Upper lobe of left lung (tissue), 6 donors: ENCODE measurements around the gene SCRT2. TPM values are rescaled to one million over a fixed set of nuclear protein-coding genes. Genes with fewer than 3 reads are reported as not detected.
"Not testable (repeated sequence)": the region's sequence is repeated elsewhere in the genome, so short reads cannot be mapped to it uniquely, and the experiment has no call there.

ENCODE experiments used
- ATAC-seq, 2 donors: fragments of 200-7000 bp; cut with Tn5 transposase; one replicate each; pipeline ENCODE4 v1.9.1; 2022; ENCODE audit warnings: mild to moderate bottlenecking in 2 of 2, moderate library complexity in 2 of 2; ENCODE audit not compliant: low FRiP score in 2 of 2
- DNase-seq, 2 donors: peaks; one replicate each; pipeline ENCODE4 v3.0.0-alpha.2; 2019 to 2020
- H3K27ac ChIP-seq, 4 donors: fragments of 200-600 bp; sonication (generic); one replicate each; pipeline ENCODE4 v1.5.1; 2016 to 2019
- H3K27me3 ChIP-seq, 4 donors: fragments of 200-600 bp; sonication (generic); one replicate each; pipeline ENCODE4 v1.5.1; 2017 to 2019
- H3K36me3 ChIP-seq, 4 donors: fragments of 200-600 bp; sonication (generic); one replicate each; pipeline ENCODE4 v1.5.1; 2016 to 2019
- H3K4me1 ChIP-seq, 4 donors: fragments of 200-600 bp; sonication (generic); one replicate each; pipeline ENCODE4 v1.5.1; 2018 to 2019
- H3K4me3 ChIP-seq, 4 donors: fragments of 200-600 bp; sonication (generic); one replicate each; pipeline ENCODE4 v1.5.1; 2017 to 2019; ENCODE audit warnings: mild to moderate bottlenecking in 2 of 4, moderate library complexity in 1 of 4
- H3K9me3 ChIP-seq, 4 donors: fragments of 200-600 bp; sonication (generic); one replicate each; pipeline ENCODE4 v1.5.1; 2018 to 2019
- EP300 ChIP-seq, 4 donors: sonication (generic); formaldehyde crosslinking; IDR thresholded peaks; one replicate each; pipeline ENCODE4 v1.5.1; 2017; ENCODE audit warnings: antibody characterized with exemption in 4 of 4, control low read depth in 2 of 4
- POLR2A ChIP-seq, 4 donors: fragments of 450-650 bp; IDR thresholded peaks; one replicate each; pipeline ENCODE4 v1.5.1; 2016 to 2017; ENCODE audit warnings: antibody characterized with exemption in 4 of 4, mild to moderate bottlenecking in 2 of 4
- POLR2AphosphoS5 ChIP-seq, 2 donors: sonication (generic); formaldehyde crosslinking; IDR thresholded peaks; one replicate each; pipeline ENCODE4 v1.5.1; 2017; ENCODE audit warnings: antibody characterized with exemption in 2 of 2
- WGBS, 2 donors: methylation state at CpG; one replicate each; pipeline ENCODE4 v1.1.5; 2017 to 2018; 5-methylcytosine and 5-hydroxymethylcytosine counted together
- total RNA-seq, 6 donors: library from RNA; depleted of rRNA in 4 of 6; stranded (reverse); fragments of >200 nt in 4 of 6; gene quantifications; one replicate each; pipeline versions ENCODE4 v1.1.0 to v1.2.1, GENCODE V29; 2016 to 2021
- TF ChIP-seq, protein P1 (sequence below), 6 experiments: fragments of 450-650 bp in 4 of 6; fragments of 200-600 bp in 2 of 6; sonication (generic) in 2 of 6; IDR thresholded peaks; one replicate each; pipeline ENCODE4 v1.5.1; 2016 to 2019; ENCODE audit warnings: antibody characterized with exemption in 6 of 6
- donor health status: DM: no; HTN: no; CAD: no; lungs with moderate emphysema.
- donor health status: DM: no; HTN: yes; CAD: no; lungs with severe emphysema.

The SCRT2 gene
- total RNA-seq, 6 donors from 2014 or later, result not detected

DNA sequence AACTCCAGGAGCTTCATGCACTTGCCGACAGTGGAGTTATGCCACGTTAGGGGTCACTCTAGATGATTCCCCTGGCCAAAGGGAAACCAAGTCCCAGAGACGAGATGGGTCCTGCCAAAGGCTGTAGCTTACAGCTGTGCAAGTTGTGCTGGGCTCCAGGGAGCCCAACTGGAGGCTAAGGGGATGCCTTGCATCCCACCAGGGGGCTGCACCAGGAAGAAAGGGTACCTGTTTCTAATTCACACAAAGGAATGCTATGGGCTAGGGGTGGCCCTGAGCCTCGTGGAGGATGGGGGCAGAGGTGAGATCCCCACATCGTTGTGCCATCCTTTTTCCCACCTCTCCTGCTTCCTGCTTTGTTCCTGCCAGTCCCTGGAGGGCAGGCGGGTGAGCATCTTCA, 23.7 kb upstream of the SCRT2 start:
- DNase-seq, result no peak
- ATAC-seq, result no peak
- no peaks in the 10 kb centered on the region for H3K4me1 ChIP-seq

DNA sequence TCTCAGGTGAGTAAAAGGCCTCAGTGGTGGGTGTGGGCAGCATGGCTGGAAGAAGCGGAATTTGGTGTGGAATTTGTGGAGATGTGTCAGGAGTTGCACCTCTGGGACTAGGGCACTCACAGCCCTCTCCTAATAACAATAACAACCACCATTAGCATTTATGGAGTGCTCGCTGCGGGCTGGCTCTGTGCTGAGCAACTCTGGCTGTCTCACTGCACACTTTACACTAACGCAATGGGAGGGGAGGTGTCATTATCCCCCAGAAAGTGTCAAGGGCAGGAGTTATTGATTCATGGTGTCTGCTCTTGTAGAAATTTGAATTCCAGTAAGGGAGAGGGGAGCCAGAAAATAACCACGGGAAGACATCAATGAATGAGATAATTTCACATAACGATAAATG, 22.7 kb upstream of the SCRT2 start:
- DNase-seq (no peak), ATAC-seq (no peak)
- H3K4me3 ChIP-seq, result no peak overlapping the region
- no peaks in the 10 kb centered on the region for H3K36me3 ChIP-seq
- TF ChIP-seq, protein P1, sequence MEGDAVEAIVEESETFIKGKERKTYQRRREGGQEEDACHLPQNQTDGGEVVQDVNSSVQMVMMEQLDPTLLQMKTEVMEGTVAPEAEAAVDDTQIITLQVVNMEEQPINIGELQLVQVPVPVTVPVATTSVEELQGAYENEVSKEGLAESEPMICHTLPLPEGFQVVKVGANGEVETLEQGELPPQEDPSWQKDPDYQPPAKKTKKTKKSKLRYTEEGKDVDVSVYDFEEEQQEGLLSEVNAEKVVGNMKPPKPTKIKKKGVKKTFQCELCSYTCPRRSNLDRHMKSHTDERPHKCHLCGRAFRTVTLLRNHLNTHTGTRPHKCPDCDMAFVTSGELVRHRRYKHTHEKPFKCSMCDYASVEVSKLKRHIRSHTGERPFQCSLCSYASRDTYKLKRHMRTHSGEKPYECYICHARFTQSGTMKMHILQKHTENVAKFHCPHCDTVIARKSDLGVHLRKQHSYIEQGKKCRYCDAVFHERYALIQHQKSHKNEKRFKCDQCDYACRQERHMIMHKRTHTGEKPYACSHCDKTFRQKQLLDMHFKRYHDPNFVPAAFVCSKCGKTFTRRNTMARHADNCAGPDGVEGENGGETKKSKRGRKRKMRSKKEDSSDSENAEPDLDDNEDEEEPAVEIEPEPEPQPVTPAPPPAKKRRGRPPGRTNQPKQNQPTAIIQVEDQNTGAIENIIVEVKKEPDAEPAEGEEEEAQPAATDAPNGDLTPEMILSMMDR (IDR thresholded peaks at IDR 0.05), result no peak
- TF ChIP-seq POLR2A (IDR thresholded peaks at IDR 0.05) (no peak), EP300 (IDR thresholded peaks at IDR 0.05) (no peak), POLR2AphosphoS5 (IDR thresholded peaks at IDR 0.05) (no peak)
- H3K27ac ChIP-seq, result no peak overlapping the region
- H3K27me3 ChIP-seq, result no peaks in the 10 kb centered on the region
- 79 to 84% methylated on average over 6 of the region's 6 CpGs for WGBS, 2 donors
- H3K9me3 ChIP-seq, result no peaks in the 10 kb centered on the region
- H3K4me1 ChIP-seq, result no peaks in the 10 kb centered on the region

More for the DNA sequence above, 23.7 kb upstream of the SCRT2 start:
- Histone ChIP-seq H3K4me3 (no peak overlapping the region), H3K27me3 (no peaks in the 10 kb centered on the region), H3K36me3 (no peaks in the 10 kb centered on the region), H3K9me3 (no peaks in the 10 kb centered on the region), H3K27ac (no peak overlapping the region)
- TF ChIP-seq POLR2A (IDR thresholded peaks at IDR 0.05), result no peak
- no peak for TF ChIP-seq EP300 (IDR thresholded peaks at IDR 0.05)
- no peak for TF ChIP-seq POLR2AphosphoS5 (IDR thresholded peaks at IDR 0.05)
- TF ChIP-seq, protein P1 (IDR thresholded peaks at IDR 0.05), result no peak
- WGBS, 2 donors, result 54 to 55% methylated on average over 6 of the region's 6 CpGs

DNA sequence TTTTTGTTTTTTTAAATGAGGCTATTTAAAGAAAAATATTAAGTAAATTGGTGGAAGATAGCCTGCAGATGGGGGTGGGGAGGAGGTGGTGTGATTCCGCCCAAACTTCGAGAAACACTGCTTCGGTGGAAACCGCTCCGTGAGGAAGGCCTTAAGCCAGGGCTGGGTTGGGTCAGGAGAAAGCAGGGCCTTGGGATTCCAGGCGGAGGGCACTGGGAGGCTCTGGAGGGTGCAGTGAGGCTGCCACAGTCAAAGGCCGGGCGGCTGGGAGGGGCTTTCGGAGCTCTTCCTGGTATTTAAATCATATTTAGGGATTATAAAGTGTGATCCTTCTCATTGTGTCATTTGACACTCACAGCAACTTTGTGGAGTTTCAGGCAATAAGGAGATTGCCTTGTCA, 22.2 kb upstream of the SCRT2 start:
- no peak for ATAC-seq

DNA sequence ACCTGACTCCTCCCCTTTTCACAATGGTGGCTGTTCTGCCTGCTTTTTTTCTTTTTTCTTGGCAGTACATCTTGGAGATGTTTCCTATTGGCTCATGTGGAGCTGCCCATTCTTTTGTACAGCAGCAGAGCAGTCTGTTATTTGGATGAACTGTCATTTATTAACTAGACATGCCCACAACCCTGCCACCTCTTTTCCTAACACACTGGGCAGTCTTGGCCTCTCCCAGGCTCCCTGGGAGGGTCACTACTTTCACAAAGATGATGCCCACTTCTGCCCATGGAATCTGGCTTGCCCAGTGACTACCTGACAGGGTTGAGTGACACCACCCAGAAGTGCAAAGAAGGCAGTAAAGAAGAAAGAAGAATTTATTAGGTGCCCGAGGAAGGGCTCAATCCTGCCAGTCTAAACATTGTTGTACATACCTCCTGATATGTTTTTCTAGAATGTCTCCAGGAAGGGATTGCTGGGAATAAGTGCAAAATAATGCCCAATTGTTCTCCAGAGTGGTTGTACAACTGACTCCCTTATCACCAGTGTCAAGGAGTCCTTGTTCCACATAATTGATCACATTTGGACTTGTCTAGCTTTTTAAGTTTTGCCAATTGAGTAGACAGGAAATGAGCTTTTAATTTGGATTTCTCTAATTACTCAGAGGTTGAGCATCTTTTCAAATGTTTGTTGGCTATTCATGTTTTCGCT, 19.7 kb upstream of the SCRT2 start:
- ATAC-seq (no peak), DNase-seq (no peak)
- Histone ChIP-seq H3K4me1 (no peaks in the 10 kb centered on the region), H3K36me3 (no peaks in the 10 kb centered on the region), H3K27me3 (no peaks in the 10 kb centered on the region), H3K27ac (no peak overlapping the region), H3K4me3 (no peak overlapping the region), H3K9me3 (no peaks in the 10 kb centered on the region)
- TF ChIP-seq, protein P1 (IDR thresholded peaks at IDR 0.05), result no peak
- TF ChIP-seq POLR2A (IDR thresholded peaks at IDR 0.05), result no peak
- no peak for TF ChIP-seq EP300 (IDR thresholded peaks at IDR 0.05)
- no peak for TF ChIP-seq POLR2AphosphoS5 (IDR thresholded peaks at IDR 0.05)
- WGBS, 2 donors, result 41 to 60% methylated on average over 2 of the region's 2 CpGs

More for the DNA sequence above, 22.2 kb upstream of the SCRT2 start:
- Histone ChIP-seq H3K9me3 (no peaks in the 10 kb centered on the region), H3K27me3 (no peaks in the 10 kb centered on the region), H3K36me3 (no peaks in the 10 kb centered on the region), H3K27ac (no peak overlapping the region), H3K4me1 (no peaks in the 10 kb centered on the region), H3K4me3 (no peak overlapping the region)
- TF ChIP-seq, protein P1 (IDR thresholded peaks at IDR 0.05), result no peak
- TF ChIP-seq POLR2A (IDR thresholded peaks at IDR 0.05) (no peak), EP300 (IDR thresholded peaks at IDR 0.05) (no peak), POLR2AphosphoS5 (IDR thresholded peaks at IDR 0.05) (no peak)
- DNase-seq, result no peak
- WGBS, 2 donors, result 67 to 76% methylated on average over 9 of the region's 9 CpGs

DNA sequence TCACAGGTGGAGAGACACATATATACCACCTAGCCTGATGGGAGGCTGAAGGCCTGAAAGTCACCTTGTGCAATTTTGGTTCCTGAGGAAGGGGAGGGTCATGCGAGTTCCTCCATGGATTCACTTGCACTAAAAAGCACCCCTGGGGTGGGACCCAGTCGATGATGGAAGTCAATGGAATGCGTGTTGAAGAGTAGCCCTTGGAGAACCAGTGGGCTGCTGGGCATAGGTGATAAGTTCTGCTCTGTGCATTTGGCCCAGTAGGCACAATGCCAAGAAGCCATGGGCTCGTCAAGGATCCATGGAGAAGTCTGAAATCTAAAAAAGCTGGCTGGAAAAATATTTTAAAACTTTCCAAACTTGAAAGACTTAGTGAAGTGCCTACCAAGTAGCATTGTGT, 18.9 kb upstream of the SCRT2 start:
- H3K27ac ChIP-seq, result no peak overlapping the region
- H3K36me3 ChIP-seq, result no peaks in the 10 kb centered on the region
- ATAC-seq (no peak), DNase-seq (no peak)
- H3K4me1 ChIP-seq, result no peaks in the 10 kb centered on the region
- H3K4me3 ChIP-seq, result no peak overlapping the region
- TF ChIP-seq POLR2A (IDR thresholded peaks at IDR 0.05) (no peak), EP300 (IDR thresholded peaks at IDR 0.05) (no peak), POLR2AphosphoS5 (IDR thresholded peaks at IDR 0.05) (no peak)
- TF ChIP-seq, protein P1 (IDR thresholded peaks at IDR 0.05), result no peak
- no peaks in the 10 kb centered on the region for H3K9me3 ChIP-seq
- 64 to 70% methylated on average over 3 to 4 of the region's 4 CpGs for WGBS, 2 donors
- no peaks in the 10 kb centered on the region for H3K27me3 ChIP-seq

DNA sequence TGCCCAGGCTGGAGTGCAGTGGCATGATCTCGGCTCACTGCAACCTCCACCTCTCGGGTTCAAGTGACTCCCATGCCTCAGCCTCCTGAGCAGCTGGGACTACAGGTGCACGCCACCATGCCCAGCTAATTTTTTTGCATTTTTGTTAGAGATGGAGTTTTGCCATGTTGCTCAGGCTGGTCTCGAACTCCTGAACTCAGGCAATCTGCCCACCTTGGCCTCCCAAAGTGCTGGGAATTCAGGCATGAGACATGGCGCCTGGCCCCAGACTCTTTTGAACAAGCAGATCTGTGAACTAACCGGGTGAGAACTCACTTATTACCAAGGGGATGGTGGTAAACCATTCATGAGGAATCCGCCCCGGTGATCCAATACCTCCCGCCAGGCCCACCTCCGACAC, 18.2 kb upstream of the SCRT2 start:
- ATAC-seq, H3K9me3 ChIP-seq, H3K27me3 ChIP-seq, H3K36me3 ChIP-seq, H3K4me3 ChIP-seq, DNase-seq, H3K27ac ChIP-seq, H3K4me1 ChIP-seq: not testable (repeated sequence)
- WGBS, 2 donors, result 84 to 95% methylated on average over 6 to 10 of the region's 10 CpGs
